IPS-18c (cell line): ENCODE data around the gene TAPBPL.
"Not testable (repeated sequence)": the region's sequence is repeated elsewhere in the genome, so short reads cannot be mapped to it uniquely, and the experiment has no call there.

Experiments
- H3K4me3 ChIP-seq: 2 replicates; pipeline ENCODE4 v1.7.0; 2013; ENCODE audit warnings: low read depth, mild to moderate bottlenecking, low read length, moderate library complexity; ENCODE audit not compliant: insufficient read depth
- H3K9me3 ChIP-seq: one replicate; pipeline ENCODE4 v1.6.1; 2013; ENCODE audit warnings: mild to moderate bottlenecking, low read length, moderate library complexity; ENCODE audit not compliant: control insufficient read depth, insufficient read depth

Gene TAPBPL

DNA sequence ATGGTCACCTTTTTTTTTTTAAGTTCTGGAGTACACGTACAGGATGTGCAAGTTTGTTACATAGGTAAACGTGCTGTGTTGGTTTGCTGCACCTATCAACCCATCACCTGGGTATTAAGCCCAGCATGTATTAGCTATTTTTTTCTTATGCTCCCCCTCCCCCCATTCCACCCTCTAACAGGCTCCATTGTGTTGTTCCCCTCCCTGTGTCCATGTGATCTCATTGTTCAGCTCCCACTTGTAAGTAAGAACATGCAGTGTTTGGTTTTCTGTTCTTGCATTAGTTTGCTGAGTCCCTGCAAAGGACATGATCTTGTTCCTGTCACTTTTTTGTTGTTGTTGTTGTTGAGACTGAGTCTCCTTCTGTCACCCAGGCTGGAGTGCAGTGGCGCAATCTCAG, 45.4 kb downstream of the TAPBPL start:
- not testable (repeated sequence) for H3K4me3 ChIP-seq, H3K9me3 ChIP-seq

DNA sequence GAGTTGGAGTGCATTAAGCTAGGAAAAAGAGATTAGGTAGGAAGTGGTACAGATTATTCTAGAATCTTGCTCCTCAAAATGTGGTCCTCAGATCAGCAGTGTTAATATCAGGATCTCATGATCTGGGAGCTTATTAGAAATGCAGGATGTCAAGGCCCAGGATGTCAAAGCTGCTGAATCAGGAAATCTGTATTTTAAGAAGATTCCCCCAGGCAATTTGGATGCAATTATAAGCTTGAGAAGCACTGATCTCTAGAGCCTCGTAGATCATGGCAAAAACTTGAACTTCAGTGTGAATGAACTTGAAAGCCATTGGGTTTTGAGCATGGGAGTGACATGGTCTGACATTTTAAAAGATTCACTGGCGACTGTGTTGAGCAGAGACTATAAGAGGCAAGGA, 48.6 kb downstream of the TAPBPL start:
- H3K9me3 ChIP-seq = no peaks in the 10 kb centered on the region
- no peak overlapping the region for H3K4me3 ChIP-seq

DNA sequence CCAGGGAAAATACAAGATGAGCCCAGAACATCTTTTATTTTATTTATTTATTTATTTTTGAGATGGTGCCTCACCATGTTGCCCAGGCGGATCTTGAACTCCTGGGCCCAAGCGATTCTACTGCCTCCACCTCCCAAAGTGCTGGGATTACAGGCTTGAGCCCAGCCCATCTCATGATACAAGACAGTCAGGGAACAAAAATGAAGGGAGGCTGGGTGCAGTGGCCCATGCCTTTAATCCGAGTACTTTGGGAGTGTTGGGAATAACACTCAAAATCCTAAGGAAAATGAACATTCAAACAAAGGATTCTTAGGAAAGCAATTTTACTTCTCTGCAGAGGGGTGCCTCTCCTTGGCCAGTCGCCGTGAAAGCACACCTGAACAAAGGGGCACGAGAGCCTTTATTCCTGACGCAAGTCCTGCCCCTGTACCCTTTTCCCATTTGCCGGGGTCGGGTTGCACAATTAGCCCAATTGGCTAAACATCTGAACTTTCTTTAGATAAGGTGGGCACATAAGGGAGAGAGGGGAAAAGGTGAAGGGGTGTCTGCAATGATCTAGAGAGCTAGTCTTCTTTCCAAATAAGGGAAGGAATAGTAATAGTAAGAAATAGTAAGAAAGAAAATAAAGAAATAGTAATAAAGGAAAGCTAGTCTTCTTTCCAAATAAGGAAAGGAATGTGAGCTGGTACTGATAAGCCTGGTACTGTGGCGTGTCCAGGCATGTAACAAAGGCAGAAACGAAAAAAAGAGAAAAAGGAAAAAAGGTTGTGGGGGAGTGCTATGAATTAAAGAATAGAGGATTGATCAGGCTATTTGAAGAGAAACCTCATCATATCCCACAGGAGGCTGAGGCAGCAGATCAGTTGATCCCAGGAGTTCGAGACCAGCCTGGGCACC, 55.5 kb downstream of the TAPBPL start:
- Histone ChIP-seq H3K4me3 (no peak overlapping the region), H3K9me3 (no peaks in the 10 kb centered on the region)

GRCh38 chr12:6508087-6508486, 56.2 kb downstream of the TAPBPL start:
- no peak overlapping the region for H3K4me3 ChIP-seq
- H3K9me3 ChIP-seq = no peaks in the 10 kb centered on the region
